ENCODE measurements around the gene MGST2.
"Not testable (repeated sequence)": the region's sequence is repeated elsewhere in the genome, so short reads cannot be mapped to it uniquely, and the experiment has no call there.

The MGST2 gene

GRCh38 chr4:139665690-139666529, at the start of gene MGST2:
Gene MGST2, plus strand, starts transcription at chr4:139665819. Its CDS starts 201 bp downstream, at chr4:139666020.
- DNase-seq = peak; percentile 37

GRCh38 chr4:139617702-139618490, 47.7 kb upstream of the MGST2 start:
- no peak for DNase-seq

GRCh38 chr4:139619644-139620043, 46.0 kb upstream of the MGST2 start:
- no peak for DNase-seq

- no peak for DNase-seq
These were observed 42.7 kb upstream of the MGST2 start for GRCh38 chr4:139622901-139623381.

GRCh38 chr4:139624441-139625092, 41.1 kb upstream of the MGST2 start:
- DNase-seq = no peak

GRCh38 chr4:139625093-139625455, 40.5 kb upstream of the MGST2 start:
- DNase-seq = no peak

GRCh38 chr4:139625482-139625881, 40.1 kb upstream of the MGST2 start:
- no peak for DNase-seq

- no peak for DNase-seq
These were observed 37.2 kb upstream of the MGST2 start for GRCh38 chr4:139628184-139629012.

- no peak for DNase-seq
These were observed 36.0 kb upstream of the MGST2 start for GRCh38 chr4:139629436-139630125.

- DNase-seq = no peak
These were observed 35.5 kb upstream of the MGST2 start for GRCh38 chr4:139630126-139630495.

- DNase-seq = no peak
These were observed 34.6 kb upstream of the MGST2 start for GRCh38 chr4:139630991-139631390.

GRCh38 chr4:139631791-139632190, 33.8 kb upstream of the MGST2 start:
- DNase-seq = no peak

- not testable (repeated sequence) for DNase-seq
These were observed 32.9 kb upstream of the MGST2 start for GRCh38 chr4:139632739-139633138.

GRCh38 chr4:139633195-139633594, 32.4 kb upstream of the MGST2 start:
- DNase-seq = no peak

GRCh38 chr4:139633661-139634060, 32.0 kb upstream of the MGST2 start:
- DNase-seq = no peak

GRCh38 chr4:139635966-139636365, 29.7 kb upstream of the MGST2 start:
- no peak for DNase-seq

- not testable (repeated sequence) for DNase-seq
These were observed 27.3 kb upstream of the MGST2 start for GRCh38 chr4:139638306-139638705.

GRCh38 chr4:139639654-139640053, 26.0 kb upstream of the MGST2 start:
- DNase-seq = no peak

- DNase-seq = no peak
These were observed 24.4 kb upstream of the MGST2 start for GRCh38 chr4:139641218-139641617.

GRCh38 chr4:139642364-139642763, 23.3 kb upstream of the MGST2 start:
- DNase-seq = no peak

GRCh38 chr4:139643042-139643895, 22.4 kb upstream of the MGST2 start:
- DNase-seq = no peak

Measured in SHP77 treated with DMSO at 0.1 percent for 48 hours (cell line).